Measurements from ENCODE around the gene CROCC. TPM values are rescaled to one million over a fixed set of nuclear protein-coding genes. Genes with fewer than 3 reads are reported as not detected.
"Not testable (repeated sequence)": the region's sequence is repeated elsewhere in the genome, so short reads cannot be mapped to it uniquely, and the experiment has no call there.

CROCC gene
- total RNA-seq, 1 donor from 2014 or later: 10.6 TPM

- not testable (repeated sequence) for DNase-seq (ENCODE audit: low read depth)
Observed at GRCh38 chr1:16914928-16915626, 6.7 kb upstream of the CROCC start.

GRCh38 chr1:16915627-16915973 is 6.1 kb upstream of the CROCC start:
- DNase-seq (ENCODE audit: low read depth): no peak

- not testable (repeated sequence) for DNase-seq (ENCODE audit: low read depth)
Observed at GRCh38 chr1:16916036-16916880, 5.5 kb upstream of the CROCC start.

- DNase-seq (ENCODE audit: low read depth): no peak
Observed at GRCh38 chr1:16918371-16918770, 3.4 kb upstream of the CROCC start.

GRCh38 chr1:16918936-16919665 is 2.6 kb upstream of the CROCC start:
- DNase-seq (ENCODE audit: low read depth): not testable (repeated sequence)

- DNase-seq (ENCODE audit: low read depth): no peak
Observed at GRCh38 chr1:16920951-16921350, 780 bp upstream of the CROCC start.

- DNase-seq (ENCODE audit: low read depth): no peak
Observed at GRCh38 chr1:16922466-16922865, 735 bp downstream of the CROCC start.

- no peak for DNase-seq (ENCODE audit: low read depth)
Observed at GRCh38 chr1:16922885-16923431, 1.2 kb downstream of the CROCC start.

- DNase-seq (ENCODE audit: low read depth): no peak
Observed at GRCh38 chr1:16924216-16924918, 2.6 kb downstream of the CROCC start.

GRCh38 chr1:16924919-16925477 is 3.3 kb downstream of the CROCC start:
- DNase-seq (ENCODE audit: low read depth): no peak

- DNase-seq (ENCODE audit: low read depth): no peak
Observed at GRCh38 chr1:16925635-16926490, 4.1 kb downstream of the CROCC start.

GRCh38 chr1:16926491-16927073 is 4.9 kb downstream of the CROCC start:
- no peak for DNase-seq (ENCODE audit: low read depth)

- DNase-seq (ENCODE audit: low read depth): no peak
Observed at GRCh38 chr1:16927256-16927655, 5.5 kb downstream of the CROCC start.

GRCh38 chr1:16927711-16928485 is 6.2 kb downstream of the CROCC start:
- no peak for DNase-seq (ENCODE audit: low read depth)

- not testable (repeated sequence) for DNase-seq (ENCODE audit: low read depth)
Observed at GRCh38 chr1:16929146-16930041, 7.7 kb downstream of the CROCC start.

- DNase-seq (ENCODE audit: low read depth): not testable (repeated sequence)
Observed at GRCh38 chr1:16931206-16931934, 9.6 kb downstream of the CROCC start.

- DNase-seq (ENCODE audit: low read depth): not testable (repeated sequence)
Observed at GRCh38 chr1:16933945-16934344, 12.2 kb downstream of the CROCC start.

Data from myocyte (in vitro differentiated cells).